ENCODE results near the gene ADARB2.

DNA sequence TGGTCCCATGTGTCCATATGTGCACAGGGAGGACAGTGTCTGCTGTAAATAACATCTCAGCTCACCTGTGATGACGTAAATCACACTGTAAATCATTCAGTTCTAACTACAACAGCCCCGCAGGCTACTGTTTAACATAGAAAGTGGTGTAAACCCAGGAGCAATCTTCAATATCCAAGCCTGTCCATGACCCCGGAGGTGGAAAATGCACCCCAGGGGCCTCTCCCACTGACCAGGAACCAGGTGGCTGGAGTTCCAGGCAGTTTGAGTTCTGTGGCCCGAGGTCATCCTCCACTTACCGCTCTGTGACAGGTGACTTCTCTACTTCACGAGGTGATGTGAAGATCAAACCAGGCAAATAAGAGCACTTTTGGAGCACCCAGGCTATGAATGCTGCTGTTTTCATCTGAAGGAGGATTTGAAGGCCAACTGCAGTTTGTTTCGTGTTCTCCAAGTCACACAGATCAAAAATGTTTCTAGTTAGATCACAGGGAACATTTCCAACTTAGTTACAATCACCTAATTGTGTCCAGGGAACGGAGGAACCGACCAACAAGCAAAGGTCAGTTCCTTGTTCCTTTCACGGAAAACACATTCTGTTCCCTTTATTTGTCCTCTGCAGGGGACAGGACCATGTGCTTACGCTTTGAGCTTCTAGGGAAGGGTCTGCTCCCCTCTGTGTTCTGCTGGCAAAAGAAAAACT lies 549.3 kb downstream of the ADARB2 start:
- TF ChIP-seq FOXA1 (IDR thresholded peaks at IDR 0.05) (no peak), EGR1 (IDR thresholded peaks at IDR 0.05; ENCODE audit: low read depth in 2 of 2) (no peak), RXRA (IDR thresholded peaks at IDR 0.05) (no peak)
- TF ChIP-seq, protein P1, sequence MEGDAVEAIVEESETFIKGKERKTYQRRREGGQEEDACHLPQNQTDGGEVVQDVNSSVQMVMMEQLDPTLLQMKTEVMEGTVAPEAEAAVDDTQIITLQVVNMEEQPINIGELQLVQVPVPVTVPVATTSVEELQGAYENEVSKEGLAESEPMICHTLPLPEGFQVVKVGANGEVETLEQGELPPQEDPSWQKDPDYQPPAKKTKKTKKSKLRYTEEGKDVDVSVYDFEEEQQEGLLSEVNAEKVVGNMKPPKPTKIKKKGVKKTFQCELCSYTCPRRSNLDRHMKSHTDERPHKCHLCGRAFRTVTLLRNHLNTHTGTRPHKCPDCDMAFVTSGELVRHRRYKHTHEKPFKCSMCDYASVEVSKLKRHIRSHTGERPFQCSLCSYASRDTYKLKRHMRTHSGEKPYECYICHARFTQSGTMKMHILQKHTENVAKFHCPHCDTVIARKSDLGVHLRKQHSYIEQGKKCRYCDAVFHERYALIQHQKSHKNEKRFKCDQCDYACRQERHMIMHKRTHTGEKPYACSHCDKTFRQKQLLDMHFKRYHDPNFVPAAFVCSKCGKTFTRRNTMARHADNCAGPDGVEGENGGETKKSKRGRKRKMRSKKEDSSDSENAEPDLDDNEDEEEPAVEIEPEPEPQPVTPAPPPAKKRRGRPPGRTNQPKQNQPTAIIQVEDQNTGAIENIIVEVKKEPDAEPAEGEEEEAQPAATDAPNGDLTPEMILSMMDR (IDR thresholded peaks at IDR 0.05; ENCODE audit: low read depth, low read length, missing input control) = no peak
- TF ChIP-seq, protein P2, sequence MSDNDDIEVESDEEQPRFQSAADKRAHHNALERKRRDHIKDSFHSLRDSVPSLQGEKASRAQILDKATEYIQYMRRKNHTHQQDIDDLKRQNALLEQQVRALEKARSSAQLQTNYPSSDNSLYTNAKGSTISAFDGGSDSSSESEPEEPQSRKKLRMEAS (IDR thresholded peaks at IDR 0.05) = no peak
- TF ChIP-seq, protein P3, sequence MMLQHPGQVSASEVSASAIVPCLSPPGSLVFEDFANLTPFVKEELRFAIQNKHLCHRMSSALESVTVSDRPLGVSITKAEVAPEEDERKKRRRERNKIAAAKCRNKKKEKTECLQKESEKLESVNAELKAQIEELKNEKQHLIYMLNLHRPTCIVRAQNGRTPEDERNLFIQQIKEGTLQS (IDR thresholded peaks at IDR 0.05) = no peak
